Brain microvascular endothelial cell (primary cell): ENCODE results near the gene MRPS35.

Experiments
- DNase-seq: peaks from one replicate; pipeline ENCODE4 v3.0.0-alpha.2; 2020
- H3K27ac ChIP-seq: fragments of 250-450 bp; sonication (Bioruptor Pico); 2 replicates; pipeline ENCODE4 v1.5.1; 2020; ENCODE audit warnings: mild to moderate bottlenecking, moderate library complexity
- H3K27me3 ChIP-seq: fragments of 250-450 bp; sonication (Bioruptor Pico); replicated peaks from 2 replicates; pipeline ENCODE4 v1.5.1; 2020; ENCODE audit warnings: mild to moderate bottlenecking
- H3K36me3 ChIP-seq: fragments of 250-450 bp; sonication (Bioruptor Pico); replicated peaks from 2 replicates; pipeline ENCODE4 v1.5.1; 2020; ENCODE audit warnings: mild to moderate bottlenecking
- H3K4me3 ChIP-seq: 2 replicates; pipeline ENCODE4 v1.5.1; 2011; ENCODE audit warnings: low read depth, mild to moderate bottlenecking, control low read depth, low read length, moderate library complexity
- in situ Hi-C: cut with HindIII; loops from 2 replicates; pipeline ENCODE4 v1.10.0; 2017; ENCODE audit warnings: low sequenced_read_pairs, low pct_ligation_motif_present
- TF ChIP-seq, protein P1 (sequence below): IDR thresholded peaks from 2 replicates; pipeline ENCODE4 v1.5.1; 2011; ENCODE audit warnings: low read depth, mild to moderate bottlenecking, moderate library complexity, low read length, control low read depth, inconsistent platforms; ENCODE audit errors: missing control alignments

Gene MRPS35

DNA sequence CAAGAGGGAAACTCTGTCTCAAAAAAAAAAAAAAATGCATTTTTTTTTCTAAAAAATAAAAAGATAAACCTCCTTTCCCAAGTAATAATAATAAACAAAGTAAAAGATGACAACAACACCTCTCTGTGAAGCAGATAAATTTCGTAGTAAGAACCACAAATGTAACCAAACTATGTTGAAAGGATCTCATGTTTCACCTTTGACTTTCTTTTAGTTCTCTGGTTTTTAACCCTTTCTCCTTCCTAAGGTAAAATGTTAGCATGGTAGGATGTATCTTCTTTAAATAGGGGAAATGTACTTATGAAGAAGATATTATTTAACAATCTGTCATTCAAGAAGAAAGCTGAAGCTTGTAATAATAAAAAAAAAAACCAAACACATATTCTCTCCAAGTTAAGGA, 67.6 kb downstream of the MRPS35 start:
- Histone ChIP-seq H3K27ac (no peak overlapping the region), H3K36me3 (no peaks in the 10 kb centered on the region), H3K4me3 (no peak overlapping the region), H3K27me3 (no peaks in the 10 kb centered on the region)
- in situ Hi-C loops, result no loop called here
- no peak for DNase-seq
- TF ChIP-seq, protein P1, sequence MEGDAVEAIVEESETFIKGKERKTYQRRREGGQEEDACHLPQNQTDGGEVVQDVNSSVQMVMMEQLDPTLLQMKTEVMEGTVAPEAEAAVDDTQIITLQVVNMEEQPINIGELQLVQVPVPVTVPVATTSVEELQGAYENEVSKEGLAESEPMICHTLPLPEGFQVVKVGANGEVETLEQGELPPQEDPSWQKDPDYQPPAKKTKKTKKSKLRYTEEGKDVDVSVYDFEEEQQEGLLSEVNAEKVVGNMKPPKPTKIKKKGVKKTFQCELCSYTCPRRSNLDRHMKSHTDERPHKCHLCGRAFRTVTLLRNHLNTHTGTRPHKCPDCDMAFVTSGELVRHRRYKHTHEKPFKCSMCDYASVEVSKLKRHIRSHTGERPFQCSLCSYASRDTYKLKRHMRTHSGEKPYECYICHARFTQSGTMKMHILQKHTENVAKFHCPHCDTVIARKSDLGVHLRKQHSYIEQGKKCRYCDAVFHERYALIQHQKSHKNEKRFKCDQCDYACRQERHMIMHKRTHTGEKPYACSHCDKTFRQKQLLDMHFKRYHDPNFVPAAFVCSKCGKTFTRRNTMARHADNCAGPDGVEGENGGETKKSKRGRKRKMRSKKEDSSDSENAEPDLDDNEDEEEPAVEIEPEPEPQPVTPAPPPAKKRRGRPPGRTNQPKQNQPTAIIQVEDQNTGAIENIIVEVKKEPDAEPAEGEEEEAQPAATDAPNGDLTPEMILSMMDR, result no peak

GRCh38 chr12:27779416-27779919, 68.8 kb downstream of the MRPS35 start:
- in situ Hi-C loops, result no loop called here
- H3K36me3 ChIP-seq, result no peaks in the 10 kb centered on the region
- peak; percentile 4 for DNase-seq
- H3K27ac ChIP-seq, result peak overlapping the region; percentile 71
- TF ChIP-seq, protein P1, result no peak
- peak overlapping the region; percentile 82 for H3K4me3 ChIP-seq
- no peaks in the 10 kb centered on the region for H3K27me3 ChIP-seq

GRCh38 chr12:27779920-27780611, 69.4 kb downstream of the MRPS35 start, which contains the start of the genes KLHL42 and MANSC4:
Gene KLHL42 (plus strand): TSS chr12:27780233. CDS start chr12:27780331, 98 bp downstream.
Gene MANSC4 (minus strand): TSS chr12:27780236. CDS start chr12:27771276, 8,960 bp downstream.
- H3K4me3 ChIP-seq, result peak within 1 kb of the TSS; percentile 82
- in situ Hi-C loops, result no loop called here
- no peaks in the 10 kb centered on the region for H3K27me3 ChIP-seq
- DNase-seq, result peak; percentile 40
- H3K36me3 ChIP-seq, result no peaks in the 10 kb centered on the region
- TF ChIP-seq, protein P1, result peak; percentile 22
- peak within 1 kb of the TSS; percentile 71 for H3K27ac ChIP-seq

- in situ Hi-C loops, result no loop called here
- Histone ChIP-seq H3K27ac (peak overlapping the region; percentile 71), H3K36me3 (no peaks in the 10 kb centered on the region), H3K4me3 (peak overlapping the region; percentile 82), H3K27me3 (no peaks in the 10 kb centered on the region)
- TF ChIP-seq, protein P1, result no peak
- DNase-seq, result peak; percentile 27
Measured at GRCh38 chr12:27780612-27781408, 70.2 kb downstream of the MRPS35 start.

GRCh38 chr12:27781680-27782079, 71.0 kb downstream of the MRPS35 start:
- Histone ChIP-seq H3K36me3 (no peaks in the 10 kb centered on the region), H3K27ac (peak overlapping the region; percentile 11), H3K4me3 (peak overlapping the region; percentile 82), H3K27me3 (no peaks in the 10 kb centered on the region)
- DNase-seq, result peak; percentile 3
- in situ Hi-C loops, result no loop called here
- TF ChIP-seq, protein P1, result no peak
